HepG2 (cell line): ENCODE results near the gene SOX9. TPM values are rescaled to one million over a fixed set of nuclear protein-coding genes. Genes with fewer than 3 reads are reported as not detected.

Experiments used
- BRD4 ChIP-seq: sonication (generic); formaldehyde crosslinking; IDR thresholded peaks from 2 replicates; pipeline ENCODE4 v1.4.0; 2020; ENCODE audit warnings: missing genetic modification reagents
- KDM2A ChIP-seq: sonication (generic); formaldehyde crosslinking; IDR thresholded peaks from 2 replicates; pipeline ENCODE4 v1.4.0; 2020; ENCODE audit warnings: low read depth, missing genetic modification reagents, borderline replicate concordance
- POGZ ChIP-seq: sonication (generic); formaldehyde crosslinking; IDR thresholded peaks from 2 replicates; pipeline ENCODE4 v1.4.0; 2020; ENCODE audit warnings: mild to moderate bottlenecking, missing genetic modification reagents
- RBM22 ChIP-seq: fragments of 200-400 bp; formaldehyde crosslinking; optimal IDR thresholded peaks from 2 replicates; pipeline ENCODE3; 2017; ENCODE audit warnings: mild to moderate bottlenecking, low read length, moderate library complexity
- SMC3 ChIP-seq: IDR thresholded peaks from 2 replicates; pipeline ENCODE4 v1.6.1; 2011; ENCODE audit warnings: low read length, improper control_type of control experiment
- THYN1 ChIP-seq: sonication (generic); formaldehyde crosslinking; IDR thresholded peaks from 2 replicates; pipeline ENCODE4 v1.8.1; 2023; ENCODE audit warnings: low read depth, mild to moderate bottlenecking, moderate library complexity, missing genetic modification reagents, borderline replicate concordance
- ZSCAN9 ChIP-seq: IDR thresholded peaks from 2 replicates; pipeline ENCODE4 v1.6.1; 2016; ENCODE audit warnings: borderline replicate concordance
- polyA plus RNA-seq, 8 experiments: library from polyadenylated mRNA; depleted of rRNA in 3 of 8; stranded (reverse) in 7 of 8; unstranded in 1 of 8; fragments of >200 nt; fragmentation: Illumina TruSeq in 4 of 8; extraction: Trizol in 4 of 8; gene quantifications; 2 replicates each; pipeline versions ENCODE4 v1.2.1 to v1.2.3, GENCODE V29; 2011 to 2016; ENCODE audit warnings: low read depth in 4 of 8, missing spikeins in 1 of 8, mixed read lengths in 1 of 8; ENCODE audit not compliant: insufficient read depth in 1 of 8
- total RNA-seq, 5 experiments: library from RNA; depleted of rRNA; stranded (reverse); fragments of >200 nt; fragmentation: Illumina TruSeq; extraction: Trizol; gene quantifications; 2 replicates each; pipeline ENCODE4 v1.2.3, GENCODE V29; 2016; ENCODE audit warnings: low read depth in 1 of 5
- TF ChIP-seq, protein P1 (sequence below): sonication (generic); formaldehyde crosslinking; IDR thresholded peaks from 2 replicates; pipeline ENCODE4 v1.5.1; 2020; ENCODE audit warnings: missing genetic modification reagents, mild to moderate bottlenecking, borderline replicate concordance
- TF ChIP-seq, protein P2 (sequence below): sonication (generic); formaldehyde crosslinking; IDR thresholded peaks from 2 replicates; pipeline ENCODE4 v1.9.0; 2021; ENCODE audit warnings: missing genetic modification reagents, mild to moderate bottlenecking, borderline replicate concordance
- TF ChIP-seq, protein P3 (sequence below): sonication (generic); formaldehyde crosslinking; IDR thresholded peaks from 2 replicates; pipeline ENCODE4 v1.8.1; 2022; ENCODE audit warnings: low read depth, mild to moderate bottlenecking, missing genetic modification reagents
- TF ChIP-seq, protein P4 (sequence below): IDR thresholded peaks from 2 replicates; pipeline ENCODE4 v1.6.1; 2016; ENCODE audit warnings: low read depth, missing genetic modification reagents, missing compliant biosample characterization
- TF ChIP-seq, protein P5 (sequence below): sonication (generic); formaldehyde crosslinking; IDR thresholded peaks from 2 replicates; pipeline ENCODE4 v1.4.0; 2020; ENCODE audit warnings: missing genetic modification reagents, borderline replicate concordance

Gene SOX9
- total and polyA plus RNA-seq, 2 of the 13 experiments (the other 11 are each of a cell fraction or from before 2014, with no cell fraction given): 16.1 to 27.6 TPM

DNA sequence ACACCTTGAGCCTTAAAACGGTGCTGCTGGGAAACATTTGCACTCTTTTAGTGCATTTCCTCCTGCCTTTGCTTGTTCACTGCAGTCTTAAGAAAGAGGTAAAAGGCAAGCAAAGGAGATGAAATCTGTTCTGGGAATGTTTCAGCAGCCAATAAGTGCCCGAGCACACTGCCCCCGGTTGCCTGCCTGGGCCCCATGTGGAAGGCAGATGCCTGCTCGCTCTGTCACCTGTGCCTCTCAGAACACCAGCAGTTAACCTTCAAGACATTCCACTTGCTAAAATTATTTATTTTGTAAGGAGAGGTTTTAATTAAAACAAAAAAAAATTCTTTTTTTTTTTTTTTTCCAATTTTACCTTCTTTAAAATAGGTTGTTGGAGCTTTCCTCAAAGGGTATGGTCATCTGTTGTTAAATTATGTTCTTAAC is 4.4 kb downstream of the SOX9 start (continued):
- TF ChIP-seq, protein P1, sequence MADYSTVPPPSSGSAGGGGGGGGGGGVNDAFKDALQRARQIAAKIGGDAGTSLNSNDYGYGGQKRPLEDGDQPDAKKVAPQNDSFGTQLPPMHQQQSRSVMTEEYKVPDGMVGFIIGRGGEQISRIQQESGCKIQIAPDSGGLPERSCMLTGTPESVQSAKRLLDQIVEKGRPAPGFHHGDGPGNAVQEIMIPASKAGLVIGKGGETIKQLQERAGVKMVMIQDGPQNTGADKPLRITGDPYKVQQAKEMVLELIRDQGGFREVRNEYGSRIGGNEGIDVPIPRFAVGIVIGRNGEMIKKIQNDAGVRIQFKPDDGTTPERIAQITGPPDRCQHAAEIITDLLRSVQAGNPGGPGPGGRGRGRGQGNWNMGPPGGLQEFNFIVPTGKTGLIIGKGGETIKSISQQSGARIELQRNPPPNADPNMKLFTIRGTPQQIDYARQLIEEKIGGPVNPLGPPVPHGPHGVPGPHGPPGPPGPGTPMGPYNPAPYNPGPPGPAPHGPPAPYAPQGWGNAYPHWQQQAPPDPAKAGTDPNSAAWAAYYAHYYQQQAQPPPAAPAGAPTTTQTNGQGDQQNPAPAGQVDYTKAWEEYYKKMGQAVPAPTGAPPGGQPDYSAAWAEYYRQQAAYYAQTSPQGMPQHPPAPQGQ (CRISPR knock-in tag): no peak
- peak; percentile 31; the same call in 1 of the 2 replicates for TF ChIP-seq KDM2A (CRISPR knock-in tag)
- no peak for TF ChIP-seq ZSCAN9 (CRISPR knock-in tag)
- TF ChIP-seq BRD4 (CRISPR knock-in tag): no peak
- TF ChIP-seq RBM22: peak; percentile 98
- no peak for TF ChIP-seq POGZ
- 0 out of 2 replicates have a peak, but pooled peaks have one; percentile 15 for TF ChIP-seq SMC3
- no peak for TF ChIP-seq THYN1 (CRISPR knock-in tag)
- TF ChIP-seq, protein P2, sequence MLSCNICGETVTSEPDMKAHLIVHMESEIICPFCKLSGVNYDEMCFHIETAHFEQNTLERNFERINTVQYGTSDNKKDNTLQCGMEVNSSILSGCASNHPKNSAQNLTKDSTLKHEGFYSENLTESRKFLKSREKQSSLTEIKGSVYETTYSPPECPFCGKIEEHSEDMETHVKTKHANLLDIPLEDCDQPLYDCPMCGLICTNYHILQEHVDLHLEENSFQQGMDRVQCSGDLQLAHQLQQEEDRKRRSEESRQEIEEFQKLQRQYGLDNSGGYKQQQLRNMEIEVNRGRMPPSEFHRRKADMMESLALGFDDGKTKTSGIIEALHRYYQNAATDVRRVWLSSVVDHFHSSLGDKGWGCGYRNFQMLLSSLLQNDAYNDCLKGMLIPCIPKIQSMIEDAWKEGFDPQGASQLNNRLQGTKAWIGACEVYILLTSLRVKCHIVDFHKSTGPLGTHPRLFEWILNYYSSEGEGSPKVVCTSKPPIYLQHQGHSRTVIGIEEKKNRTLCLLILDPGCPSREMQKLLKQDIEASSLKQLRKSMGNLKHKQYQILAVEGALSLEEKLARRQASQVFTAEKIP: no peak
- TF ChIP-seq, protein P3, sequence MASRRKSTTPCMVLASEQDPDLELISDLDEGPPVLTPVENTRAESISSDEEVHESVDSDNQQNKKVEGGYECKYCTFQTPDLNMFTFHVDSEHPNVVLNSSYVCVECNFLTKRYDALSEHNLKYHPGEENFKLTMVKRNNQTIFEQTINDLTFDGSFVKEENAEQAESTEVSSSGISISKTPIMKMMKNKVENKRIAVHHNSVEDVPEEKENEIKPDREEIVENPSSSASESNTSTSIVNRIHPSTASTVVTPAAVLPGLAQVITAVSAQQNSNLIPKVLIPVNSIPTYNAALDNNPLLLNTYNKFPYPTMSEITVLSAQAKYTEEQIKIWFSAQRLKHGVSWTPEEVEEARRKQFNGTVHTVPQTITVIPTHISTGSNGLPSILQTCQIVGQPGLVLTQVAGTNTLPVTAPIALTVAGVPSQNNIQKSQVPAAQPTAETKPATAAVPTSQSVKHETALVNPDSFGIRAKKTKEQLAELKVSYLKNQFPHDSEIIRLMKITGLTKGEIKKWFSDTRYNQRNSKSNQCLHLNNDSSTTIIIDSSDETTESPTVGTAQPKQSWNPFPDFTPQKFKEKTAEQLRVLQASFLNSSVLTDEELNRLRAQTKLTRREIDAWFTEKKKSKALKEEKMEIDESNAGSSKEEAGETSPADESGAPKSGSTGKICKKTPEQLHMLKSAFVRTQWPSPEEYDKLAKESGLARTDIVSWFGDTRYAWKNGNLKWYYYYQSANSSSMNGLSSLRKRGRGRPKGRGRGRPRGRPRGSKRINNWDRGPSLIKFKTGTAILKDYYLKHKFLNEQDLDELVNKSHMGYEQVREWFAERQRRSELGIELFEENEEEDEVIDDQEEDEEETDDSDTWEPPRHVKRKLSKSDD (CRISPR knock-in tag): no peak
- TF ChIP-seq, protein P4, sequence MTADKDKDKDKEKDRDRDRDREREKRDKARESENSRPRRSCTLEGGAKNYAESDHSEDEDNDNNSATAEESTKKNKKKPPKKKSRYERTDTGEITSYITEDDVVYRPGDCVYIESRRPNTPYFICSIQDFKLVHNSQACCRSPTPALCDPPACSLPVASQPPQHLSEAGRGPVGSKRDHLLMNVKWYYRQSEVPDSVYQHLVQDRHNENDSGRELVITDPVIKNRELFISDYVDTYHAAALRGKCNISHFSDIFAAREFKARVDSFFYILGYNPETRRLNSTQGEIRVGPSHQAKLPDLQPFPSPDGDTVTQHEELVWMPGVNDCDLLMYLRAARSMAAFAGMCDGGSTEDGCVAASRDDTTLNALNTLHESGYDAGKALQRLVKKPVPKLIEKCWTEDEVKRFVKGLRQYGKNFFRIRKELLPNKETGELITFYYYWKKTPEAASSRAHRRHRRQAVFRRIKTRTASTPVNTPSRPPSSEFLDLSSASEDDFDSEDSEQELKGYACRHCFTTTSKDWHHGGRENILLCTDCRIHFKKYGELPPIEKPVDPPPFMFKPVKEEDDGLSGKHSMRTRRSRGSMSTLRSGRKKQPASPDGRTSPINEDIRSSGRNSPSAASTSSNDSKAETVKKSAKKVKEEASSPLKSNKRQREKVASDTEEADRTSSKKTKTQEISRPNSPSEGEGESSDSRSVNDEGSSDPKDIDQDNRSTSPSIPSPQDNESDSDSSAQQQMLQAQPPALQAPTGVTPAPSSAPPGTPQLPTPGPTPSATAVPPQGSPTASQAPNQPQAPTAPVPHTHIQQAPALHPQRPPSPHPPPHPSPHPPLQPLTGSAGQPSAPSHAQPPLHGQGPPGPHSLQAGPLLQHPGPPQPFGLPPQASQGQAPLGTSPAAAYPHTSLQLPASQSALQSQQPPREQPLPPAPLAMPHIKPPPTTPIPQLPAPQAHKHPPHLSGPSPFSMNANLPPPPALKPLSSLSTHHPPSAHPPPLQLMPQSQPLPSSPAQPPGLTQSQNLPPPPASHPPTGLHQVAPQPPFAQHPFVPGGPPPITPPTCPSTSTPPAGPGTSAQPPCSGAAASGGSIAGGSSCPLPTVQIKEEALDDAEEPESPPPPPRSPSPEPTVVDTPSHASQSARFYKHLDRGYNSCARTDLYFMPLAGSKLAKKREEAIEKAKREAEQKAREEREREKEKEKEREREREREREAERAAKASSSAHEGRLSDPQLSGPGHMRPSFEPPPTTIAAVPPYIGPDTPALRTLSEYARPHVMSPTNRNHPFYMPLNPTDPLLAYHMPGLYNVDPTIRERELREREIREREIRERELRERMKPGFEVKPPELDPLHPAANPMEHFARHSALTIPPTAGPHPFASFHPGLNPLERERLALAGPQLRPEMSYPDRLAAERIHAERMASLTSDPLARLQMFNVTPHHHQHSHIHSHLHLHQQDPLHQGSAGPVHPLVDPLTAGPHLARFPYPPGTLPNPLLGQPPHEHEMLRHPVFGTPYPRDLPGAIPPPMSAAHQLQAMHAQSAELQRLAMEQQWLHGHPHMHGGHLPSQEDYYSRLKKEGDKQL (CRISPR knock-in tag): no peak
- TF ChIP-seq, protein P5, sequence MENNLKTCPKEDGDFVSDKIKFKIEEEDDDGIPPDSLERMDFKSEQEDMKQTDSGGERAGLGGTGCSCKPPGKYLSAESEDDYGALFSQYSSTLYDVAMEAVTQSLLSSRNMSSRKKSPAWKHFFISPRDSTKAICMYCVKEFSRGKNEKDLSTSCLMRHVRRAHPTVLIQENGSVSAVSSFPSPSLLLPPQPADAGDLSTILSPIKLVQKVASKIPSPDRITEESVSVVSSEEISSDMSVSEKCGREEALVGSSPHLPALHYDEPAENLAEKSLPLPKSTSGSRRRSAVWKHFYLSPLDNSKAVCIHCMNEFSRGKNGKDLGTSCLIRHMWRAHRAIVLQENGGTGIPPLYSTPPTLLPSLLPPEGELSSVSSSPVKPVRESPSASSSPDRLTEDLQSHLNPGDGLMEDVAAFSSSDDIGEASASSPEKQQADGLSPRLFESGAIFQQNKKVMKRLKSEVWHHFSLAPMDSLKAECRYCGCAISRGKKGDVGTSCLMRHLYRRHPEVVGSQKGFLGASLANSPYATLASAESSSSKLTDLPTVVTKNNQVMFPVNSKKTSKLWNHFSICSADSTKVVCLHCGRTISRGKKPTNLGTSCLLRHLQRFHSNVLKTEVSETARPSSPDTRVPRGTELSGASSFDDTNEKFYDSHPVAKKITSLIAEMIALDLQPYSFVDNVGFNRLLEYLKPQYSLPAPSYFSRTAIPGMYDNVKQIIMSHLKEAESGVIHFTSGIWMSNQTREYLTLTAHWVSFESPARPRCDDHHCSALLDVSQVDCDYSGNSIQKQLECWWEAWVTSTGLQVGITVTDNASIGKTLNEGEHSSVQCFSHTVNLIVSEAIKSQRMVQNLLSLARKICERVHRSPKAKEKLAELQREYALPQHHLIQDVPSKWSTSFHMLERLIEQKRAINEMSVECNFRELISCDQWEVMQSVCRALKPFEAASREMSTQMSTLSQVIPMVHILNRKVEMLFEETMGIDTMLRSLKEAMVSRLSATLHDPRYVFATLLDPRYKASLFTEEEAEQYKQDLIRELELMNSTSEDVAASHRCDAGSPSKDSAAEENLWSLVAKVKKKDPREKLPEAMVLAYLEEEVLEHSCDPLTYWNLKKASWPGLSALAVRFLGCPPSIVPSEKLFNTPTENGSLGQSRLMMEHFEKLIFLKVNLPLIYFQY: no peak
